NCI-H146 (cell line): ENCODE measurements around the gene GDF2.

Experiments
- DNase-seq: peaks from one replicate; lab custom pipeline; 2025; lab: John Stamatoyannopoulos, UW

GDF2 gene

GRCh38 chr10:47334466-47335295 lies 12.4 kb downstream of the GDF2 start:
- DNase-seq: no peak

GRCh38 chr10:47335906-47336305 lies 13.7 kb downstream of the GDF2 start:
- DNase-seq: no peak

GRCh38 chr10:47336387-47337134 lies 14.3 kb downstream of the GDF2 start:
- DNase-seq: no peak

GRCh38 chr10:47337310-47337709 lies 15.1 kb downstream of the GDF2 start:
- no peak for DNase-seq

GRCh38 chr10:47339186-47339735 lies 17.0 kb downstream of the GDF2 start:
- DNase-seq: no peak

- DNase-seq: no peak
Observed at GRCh38 chr10:47339759-47340607, 17.7 kb downstream of the GDF2 start.

- DNase-seq: peak; percentile 27
Observed at GRCh38 chr10:47340608-47341170, 18.4 kb downstream of the GDF2 start.

GRCh38 chr10:47344996-47345870 lies 23.0 kb downstream of the GDF2 start:
- DNase-seq: no peak

- peak; percentile 55 for DNase-seq
Observed at GRCh38 chr10:47346581-47347302, 24.5 kb downstream of the GDF2 start.

GRCh38 chr10:47347303-47347675 lies 25.0 kb downstream of the GDF2 start:
- no peak for DNase-seq

- DNase-seq: no peak
Observed at GRCh38 chr10:47348138-47348651, 25.9 kb downstream of the GDF2 start, which contains the start of gene RBP3. Gene RBP3 (plus strand): TSS chr10:47348363. CDS start chr10:47348485, 122 bp downstream.

- DNase-seq: no peak
Observed at GRCh38 chr10:47348661-47349470, 26.6 kb downstream of the GDF2 start.

- DNase-seq: no peak
Observed at GRCh38 chr10:47349516-47349915, 27.3 kb downstream of the GDF2 start.

- no peak for DNase-seq
Observed at GRCh38 chr10:47349941-47350371, 27.7 kb downstream of the GDF2 start.

- DNase-seq: no peak
Observed at GRCh38 chr10:47350671-47351640, 28.7 kb downstream of the GDF2 start.

- DNase-seq: no peak
Observed at GRCh38 chr10:47351899-47352815, 29.9 kb downstream of the GDF2 start.
